Neural cell (in vitro differentiated cells): Measurements from ENCODE around the gene STARD7. TPM values are rescaled to one million over a fixed set of nuclear protein-coding genes. Genes with fewer than 3 reads are reported as not detected.

Experiments used
- H2AFZ ChIP-seq: fragments of 200-600, 300-800 bp; sonication (generic), shearing (Covaris generic); 2 replicates; pipeline ENCODE4 v1.6.0; 2014; ENCODE audit warnings: low read depth, mild to moderate bottlenecking, antibody characterized with exemption, low read length, moderate library complexity
- H3F3A ChIP-seq: fragments of 200-600 bp; shearing (Covaris generic); 2 replicates; pipeline ENCODE4 v1.6.1; 2016; ENCODE audit warnings: mild to moderate bottlenecking, moderate library complexity, mixed read lengths, antibody characterized with exemption, low read length; ENCODE audit not compliant: insufficient read depth, poor library complexity, severe bottlenecking
- H3K27ac ChIP-seq: fragments of 200-600, 300-800 bp; sonication (generic), shearing (Covaris generic); 2 replicates; pipeline ENCODE4 v1.5.1; 2014; ENCODE audit warnings: mild to moderate bottlenecking, low read length, moderate library complexity
- H3K27me3 ChIP-seq: fragments of 300-800, 200-600 bp; sonication (generic), shearing (Covaris generic); 2 replicates; pipeline ENCODE4 v1.6.0; 2014; ENCODE audit warnings: mild to moderate bottlenecking, low read depth, low read length, moderate library complexity; ENCODE audit not compliant: insufficient read depth
- H3K36me3 ChIP-seq: fragments of 300-800, 200-600 bp; sonication (generic), shearing (Covaris generic); 2 replicates; pipeline ENCODE4 v1.5.1; 2014; ENCODE audit warnings: mild to moderate bottlenecking, antibody characterized with exemption, low read length, moderate library complexity; ENCODE audit not compliant: insufficient read depth
- H3K4me2 ChIP-seq: fragments of 300-800, 200-600 bp; sonication (generic), shearing (Covaris generic); 2 replicates; pipeline ENCODE4 v1.6.0; 2014; ENCODE audit warnings: mild to moderate bottlenecking, low read length
- H3K4me3 ChIP-seq: fragments of 300-800, 200-600 bp; sonication (generic), shearing (Covaris generic); 2 replicates; pipeline ENCODE4 v1.5.1; 2014; ENCODE audit warnings: mild to moderate bottlenecking, low read length, moderate library complexity
- H3K79me2 ChIP-seq: fragments of 200-600 bp; shearing (Covaris generic); replicated peaks from 2 replicates; pipeline ENCODE4 v1.6.0; 2014; ENCODE audit warnings: mild to moderate bottlenecking, low read length, moderate library complexity; ENCODE audit not compliant: insufficient read depth
- H3K9ac ChIP-seq: fragments of 300-800, 200-600 bp; sonication (generic), shearing (Covaris generic); 2 replicates; pipeline ENCODE4 v1.6.1; 2016; ENCODE audit warnings: mild to moderate bottlenecking, low read length, mixed read lengths
- H3K9me2 ChIP-seq: fragments of 200-600 bp; shearing (Covaris generic); 2 replicates; pipeline ENCODE4 v1.6.1; 2016; ENCODE audit warnings: mild to moderate bottlenecking, low read length, mixed read lengths; ENCODE audit not compliant: insufficient read depth
- H3K9me3 ChIP-seq: fragments of 200-600, 300-800 bp; sonication (generic), shearing (Covaris generic); 2 replicates; pipeline ENCODE4 v1.6.1; 2016; ENCODE audit warnings: mild to moderate bottlenecking, mixed run types, low read length, moderate library complexity, mixed read lengths
- H4K20me1 ChIP-seq: fragments of 200-600 bp; shearing (Covaris generic); 2 replicates; pipeline ENCODE4 v1.6.1; 2016; ENCODE audit warnings: mild to moderate bottlenecking, mixed run types; ENCODE audit not compliant: insufficient read depth
- EP300 ChIP-seq: fragments of 450-650 bp; conservative IDR thresholded peaks from 2 replicates; pipeline ENCODE4 v1.6.1; 2014; ENCODE audit warnings: antibody characterized with exemption, mild to moderate bottlenecking, moderate library complexity; ENCODE audit not compliant: poor library complexity, severe bottlenecking
- EZH2 ChIP-seq: fragments of 200-600, 300-800 bp; shearing (Covaris generic), sonication (generic); IDR thresholded peaks from 2 replicates; pipeline ENCODE4 v1.6.1; 2014; ENCODE audit warnings: antibody characterized with exemption, low read length, borderline replicate concordance, mild to moderate bottlenecking; ENCODE audit not compliant: insufficient read depth, poor library complexity, severe bottlenecking
- MXI1 ChIP-seq: fragments of 450-650 bp; conservative IDR thresholded peaks from 2 replicates; pipeline ENCODE4 v1.6.1; 2014; ENCODE audit warnings: antibody characterized with exemption, mild to moderate bottlenecking; ENCODE audit not compliant: poor library complexity, severe bottlenecking
- POLR2AphosphoS5 ChIP-seq: IDR thresholded peaks from 2 replicates; pipeline ENCODE4 v1.6.1; 2012
- RAD21 ChIP-seq: fragments of 450-650 bp; conservative IDR thresholded peaks from 2 replicates; pipeline ENCODE4 v1.6.1; 2014; ENCODE audit warnings: antibody characterized with exemption, mild to moderate bottlenecking, moderate library complexity
- SMC3 ChIP-seq: fragments of 450-650 bp; conservative IDR thresholded peaks from 2 replicates; pipeline ENCODE4 v1.6.1; 2014; ENCODE audit warnings: antibody characterized with exemption, mild to moderate bottlenecking, moderate library complexity; ENCODE audit not compliant: poor library complexity
- TAF1 ChIP-seq: IDR thresholded peaks from 2 replicates; pipeline ENCODE4 v1.6.1; 2012; ENCODE audit warnings: low read depth
- polyA plus RNA-seq: library from polyadenylated mRNA; depleted of rRNA; stranded (reverse); fragments of >200 nt; gene quantifications from 2 replicates; pipeline ENCODE4 v1.2.3, GENCODE V29; 2014
- TF ChIP-seq, protein P1 (sequence below): fragments of 450-650 bp; IDR thresholded peaks from 2 replicates; pipeline ENCODE4 v1.5.1; 2014; ENCODE audit warnings: antibody characterized with exemption, mild to moderate bottlenecking, moderate library complexity; ENCODE audit not compliant: poor library complexity, severe bottlenecking
- TF ChIP-seq, protein P2 (sequence below): IDR thresholded peaks from 2 replicates; pipeline ENCODE4 v1.6.1; 2012; ENCODE audit warnings: borderline replicate concordance

The STARD7 gene
- polyA plus RNA-seq, 1 donor from 2014 or later = 155 TPM

DNA sequence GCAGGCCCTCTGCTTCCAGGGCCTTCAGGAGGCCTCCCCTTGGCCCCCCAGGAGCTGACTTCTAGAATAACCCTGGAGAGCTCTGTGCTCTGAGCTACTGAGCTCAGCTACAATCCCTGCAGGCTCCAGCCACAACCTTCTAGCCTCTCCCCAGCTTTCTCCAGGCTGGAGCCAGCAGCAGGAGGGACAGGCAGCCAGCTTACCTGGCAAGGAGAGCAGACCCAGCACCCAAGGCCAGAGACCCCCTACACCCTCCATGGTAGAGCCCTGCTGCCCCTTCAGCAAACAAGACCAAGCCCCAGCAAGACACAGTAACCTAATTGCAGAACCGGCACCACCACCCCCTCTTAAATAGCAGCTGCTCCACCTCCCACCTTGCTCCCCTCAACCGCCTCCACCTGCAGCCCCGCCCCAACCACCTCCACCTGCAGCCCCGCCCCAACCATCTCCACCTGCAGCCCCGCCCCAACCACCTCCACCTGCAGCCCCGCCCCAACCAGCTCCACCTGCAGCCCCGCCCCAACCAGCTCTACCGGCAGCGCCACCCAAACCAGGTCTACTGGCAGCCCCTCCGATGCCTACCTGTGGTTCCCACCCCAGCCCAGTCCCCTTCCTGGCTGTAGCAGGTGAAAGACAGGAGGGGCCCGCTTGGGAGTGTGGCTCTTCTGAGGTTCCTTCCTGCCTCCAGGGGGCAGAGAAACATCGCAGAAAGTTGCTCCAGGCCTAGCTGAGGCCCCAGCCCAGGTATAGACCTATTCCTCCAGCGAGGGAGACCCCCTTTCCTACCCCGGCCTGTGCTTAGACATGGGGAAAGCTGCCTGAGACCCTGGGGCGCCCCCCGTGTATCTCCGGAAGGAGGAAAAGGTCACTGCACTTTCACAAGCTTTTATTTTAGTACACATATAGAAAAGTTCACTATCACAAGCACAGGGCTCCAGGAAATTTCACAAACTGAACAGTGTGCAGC is 70.2 kb downstream of the STARD7 start, which contains the start of gene ASTL:
TSS of gene ASTL (minus strand) at position 324 of the 967 bp plus-strand sequence. CDS start at position 258, 66 bp downstream.
- TF ChIP-seq EZH2 (no peak), RAD21 (peak; percentile 30)
- TF ChIP-seq, protein P1, sequence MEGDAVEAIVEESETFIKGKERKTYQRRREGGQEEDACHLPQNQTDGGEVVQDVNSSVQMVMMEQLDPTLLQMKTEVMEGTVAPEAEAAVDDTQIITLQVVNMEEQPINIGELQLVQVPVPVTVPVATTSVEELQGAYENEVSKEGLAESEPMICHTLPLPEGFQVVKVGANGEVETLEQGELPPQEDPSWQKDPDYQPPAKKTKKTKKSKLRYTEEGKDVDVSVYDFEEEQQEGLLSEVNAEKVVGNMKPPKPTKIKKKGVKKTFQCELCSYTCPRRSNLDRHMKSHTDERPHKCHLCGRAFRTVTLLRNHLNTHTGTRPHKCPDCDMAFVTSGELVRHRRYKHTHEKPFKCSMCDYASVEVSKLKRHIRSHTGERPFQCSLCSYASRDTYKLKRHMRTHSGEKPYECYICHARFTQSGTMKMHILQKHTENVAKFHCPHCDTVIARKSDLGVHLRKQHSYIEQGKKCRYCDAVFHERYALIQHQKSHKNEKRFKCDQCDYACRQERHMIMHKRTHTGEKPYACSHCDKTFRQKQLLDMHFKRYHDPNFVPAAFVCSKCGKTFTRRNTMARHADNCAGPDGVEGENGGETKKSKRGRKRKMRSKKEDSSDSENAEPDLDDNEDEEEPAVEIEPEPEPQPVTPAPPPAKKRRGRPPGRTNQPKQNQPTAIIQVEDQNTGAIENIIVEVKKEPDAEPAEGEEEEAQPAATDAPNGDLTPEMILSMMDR = peak; percentile 29
- no peaks in the 10 kb centered on the region for H3K9me2 ChIP-seq
- no peak within 1 kb of the TSS for H3K4me3 ChIP-seq
- no peaks in the 10 kb centered on the region for H3K9me3 ChIP-seq
- no peak within 1 kb of the TSS for H3K9ac ChIP-seq
- no peak within 1 kb of the TSS for H2AFZ ChIP-seq
- no peaks in the 10 kb centered on the region for H4K20me1 ChIP-seq
- H3F3A ChIP-seq = no peaks in the 10 kb centered on the region
- H3K79me2 ChIP-seq = no peaks in the 10 kb centered on the region
- H3K36me3 ChIP-seq = no peaks in the 10 kb centered on the region
- no peak within 1 kb of the TSS for H3K4me2 ChIP-seq
- H3K27ac ChIP-seq = no peak within 1 kb of the TSS
- no peaks in the 10 kb centered on the region for H3K27me3 ChIP-seq

DNA sequence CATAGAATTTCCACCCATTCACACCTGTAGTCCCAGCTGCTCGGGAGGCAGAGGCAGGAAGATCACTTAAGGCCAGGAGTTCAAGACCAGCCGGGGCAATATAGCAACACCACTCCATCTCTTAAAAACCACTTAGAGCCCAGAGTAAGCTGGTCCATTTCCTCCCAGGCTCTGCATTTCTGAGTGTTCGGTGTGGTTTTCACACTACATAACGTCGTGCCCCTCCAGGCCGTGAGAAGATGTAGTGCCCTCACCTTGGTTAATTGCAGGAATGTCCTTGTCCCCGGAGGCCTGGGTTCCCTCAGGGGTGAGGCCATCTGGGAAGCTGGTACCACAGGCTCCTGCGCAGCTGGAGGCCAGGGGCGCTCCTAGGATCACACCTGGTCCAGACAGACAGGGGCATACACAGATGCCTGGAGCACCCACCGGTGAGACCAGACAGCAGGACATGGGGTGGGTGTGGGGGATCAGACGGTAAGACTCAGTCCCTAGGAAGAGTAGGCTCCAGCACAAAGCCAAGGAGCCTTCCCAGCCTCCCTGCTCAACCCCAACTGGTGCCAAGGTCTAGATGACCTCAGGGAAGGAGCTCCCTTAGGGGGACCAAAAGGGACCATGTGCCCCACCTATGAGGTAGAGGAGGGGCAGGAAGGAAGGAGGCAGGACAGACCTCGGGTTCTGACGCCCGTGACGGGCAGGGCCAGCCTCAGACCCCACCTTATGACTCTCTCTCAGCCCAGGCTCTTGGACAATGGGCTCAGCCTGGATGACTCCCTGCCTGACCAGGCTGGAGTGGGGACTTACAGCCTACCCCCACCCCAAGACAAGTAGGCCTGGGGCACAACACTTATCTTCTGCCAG is 71.1 kb downstream of the STARD7 start:
- no peaks in the 10 kb centered on the region for H3F3A ChIP-seq
- H3K36me3 ChIP-seq = no peaks in the 10 kb centered on the region
- H3K4me2 ChIP-seq = no peak overlapping the region
- TF ChIP-seq MXI1 (no peak), TAF1 (no peak), SMC3 (no peak), RAD21 (no peak), EZH2 (no peak), POLR2AphosphoS5 (no peak), EP300 (no peak)
- TF ChIP-seq, protein P2, sequence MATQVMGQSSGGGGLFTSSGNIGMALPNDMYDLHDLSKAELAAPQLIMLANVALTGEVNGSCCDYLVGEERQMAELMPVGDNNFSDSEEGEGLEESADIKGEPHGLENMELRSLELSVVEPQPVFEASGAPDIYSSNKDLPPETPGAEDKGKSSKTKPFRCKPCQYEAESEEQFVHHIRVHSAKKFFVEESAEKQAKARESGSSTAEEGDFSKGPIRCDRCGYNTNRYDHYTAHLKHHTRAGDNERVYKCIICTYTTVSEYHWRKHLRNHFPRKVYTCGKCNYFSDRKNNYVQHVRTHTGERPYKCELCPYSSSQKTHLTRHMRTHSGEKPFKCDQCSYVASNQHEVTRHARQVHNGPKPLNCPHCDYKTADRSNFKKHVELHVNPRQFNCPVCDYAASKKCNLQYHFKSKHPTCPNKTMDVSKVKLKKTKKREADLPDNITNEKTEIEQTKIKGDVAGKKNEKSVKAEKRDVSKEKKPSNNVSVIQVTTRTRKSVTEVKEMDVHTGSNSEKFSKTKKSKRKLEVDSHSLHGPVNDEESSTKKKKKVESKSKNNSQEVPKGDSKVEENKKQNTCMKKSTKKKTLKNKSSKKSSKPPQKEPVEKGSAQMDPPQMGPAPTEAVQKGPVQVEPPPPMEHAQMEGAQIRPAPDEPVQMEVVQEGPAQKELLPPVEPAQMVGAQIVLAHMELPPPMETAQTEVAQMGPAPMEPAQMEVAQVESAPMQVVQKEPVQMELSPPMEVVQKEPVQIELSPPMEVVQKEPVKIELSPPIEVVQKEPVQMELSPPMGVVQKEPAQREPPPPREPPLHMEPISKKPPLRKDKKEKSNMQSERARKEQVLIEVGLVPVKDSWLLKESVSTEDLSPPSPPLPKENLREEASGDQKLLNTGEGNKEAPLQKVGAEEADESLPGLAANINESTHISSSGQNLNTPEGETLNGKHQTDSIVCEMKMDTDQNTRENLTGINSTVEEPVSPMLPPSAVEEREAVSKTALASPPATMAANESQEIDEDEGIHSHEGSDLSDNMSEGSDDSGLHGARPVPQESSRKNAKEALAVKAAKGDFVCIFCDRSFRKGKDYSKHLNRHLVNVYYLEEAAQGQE = no peak
- TF ChIP-seq, protein P1 = no peak
- no peaks in the 10 kb centered on the region for H3K79me2 ChIP-seq
- no peaks in the 10 kb centered on the region for H3K9me3 ChIP-seq
- H3K27me3 ChIP-seq = no peaks in the 10 kb centered on the region
- no peak overlapping the region for H2AFZ ChIP-seq
- no peak overlapping the region for H3K4me3 ChIP-seq
- H3K9ac ChIP-seq = no peak overlapping the region
- no peaks in the 10 kb centered on the region for H3K9me2 ChIP-seq
- no peak overlapping the region for H3K27ac ChIP-seq
- H4K20me1 ChIP-seq = no peaks in the 10 kb centered on the region
